HepG2 (cell line): ENCODE measurements around the gene FN1. TPM values are rescaled to one million over a fixed set of nuclear protein-coding genes. Genes with fewer than 3 reads are reported as not detected.
A peak's percentile ranks its signal among the peaks of the same experiment; 100 is the strongest.

Experiments
- HOXA3 ChIP-seq: sonication (generic); formaldehyde crosslinking; IDR thresholded peaks from 2 replicates; pipeline ENCODE4 v1.5.0; 2020; ENCODE audit warnings: missing genetic modification reagents
- HOXA5 ChIP-seq: sonication (generic); formaldehyde crosslinking; IDR thresholded peaks from 2 replicates; pipeline ENCODE4 v1.4.0; 2020; ENCODE audit warnings: missing genetic modification reagents
- KLF11 ChIP-seq: IDR thresholded peaks from 2 replicates; pipeline ENCODE4 v1.6.1; 2016; ENCODE audit warnings: missing compliant biosample characterization
- PAWR ChIP-seq: sonication (generic); formaldehyde crosslinking; IDR thresholded peaks from 2 replicates; pipeline ENCODE4 v1.4.0; 2020; ENCODE audit warnings: missing genetic modification reagents, mild to moderate bottlenecking, borderline replicate concordance
- PCBP2 ChIP-seq: fragments of 200-400 bp; formaldehyde crosslinking; optimal IDR thresholded peaks from 2 replicates; pipeline ENCODE3; 2018; ENCODE audit warnings: low read length, low read depth; ENCODE audit not compliant: poor library complexity, severe bottlenecking
- PITX1 ChIP-seq: sonication (generic); formaldehyde crosslinking; IDR thresholded peaks from 2 replicates; pipeline ENCODE4 v1.5.1; 2020; ENCODE audit warnings: mild to moderate bottlenecking, missing genetic modification reagents
- POGZ ChIP-seq: sonication (generic); formaldehyde crosslinking; IDR thresholded peaks from 2 replicates; pipeline ENCODE4 v1.4.0; 2020; ENCODE audit warnings: mild to moderate bottlenecking, missing genetic modification reagents
- POLR2A ChIP-seq, 2 experiments: IDR thresholded peaks; 2 replicates each; pipeline ENCODE4 v1.6.1; 2011; ENCODE audit warnings: low read depth in 2 of 2, low read length in 2 of 2, mild to moderate bottlenecking in 1 of 2, moderate library complexity in 1 of 2; ENCODE audit not compliant: insufficient read depth in 1 of 2
- POLR2AphosphoS5 ChIP-seq: IDR thresholded peaks from 2 replicates; pipeline ENCODE4 v1.6.1; 2012; ENCODE audit warnings: low read depth, low read length
- YY1 ChIP-seq: IDR thresholded peaks from 2 replicates; pipeline ENCODE4 v1.6.1; 2011; ENCODE audit warnings: low read length, low read depth, moderate library complexity, mild to moderate bottlenecking; ENCODE audit not compliant: insufficient read depth, insufficient replicate concordance
- ZC3H4 ChIP-seq: sonication (generic); formaldehyde crosslinking; IDR thresholded peaks from 2 replicates; pipeline ENCODE4 v1.4.0; 2020; ENCODE audit warnings: missing genetic modification reagents, borderline replicate concordance
- ZFP37 ChIP-seq: sonication (generic); formaldehyde crosslinking; IDR thresholded peaks from 2 replicates; pipeline ENCODE4 v1.4.0; 2020; ENCODE audit warnings: missing genetic modification reagents, borderline replicate concordance
- ZNF446 ChIP-seq: sonication (generic); formaldehyde crosslinking; IDR thresholded peaks from 2 replicates; pipeline ENCODE4 v1.5.0; 2020; ENCODE audit warnings: mild to moderate bottlenecking, missing genetic modification reagents
- ZNF800 ChIP-seq: sonication (generic); formaldehyde crosslinking; IDR thresholded peaks from 2 replicates; pipeline ENCODE4 v1.4.0; 2020; ENCODE audit warnings: missing genetic modification reagents
- polyA plus RNA-seq, 8 experiments: library from polyadenylated mRNA; depleted of rRNA in 3 of 8; stranded (reverse) in 7 of 8; unstranded in 1 of 8; fragments of >200 nt; fragmentation: Illumina TruSeq in 4 of 8; extraction: Trizol in 4 of 8; gene quantifications; 2 replicates each; pipeline versions ENCODE4 v1.2.1 to v1.2.3, GENCODE V29; 2011 to 2016; ENCODE audit warnings: low read depth in 4 of 8, missing spikeins in 1 of 8, mixed read lengths in 1 of 8; ENCODE audit not compliant: insufficient read depth in 1 of 8
- total RNA-seq, 5 experiments: library from RNA; depleted of rRNA; stranded (reverse); fragments of >200 nt; fragmentation: Illumina TruSeq; extraction: Trizol; gene quantifications; 2 replicates each; pipeline ENCODE4 v1.2.3, GENCODE V29; 2016; ENCODE audit warnings: low read depth in 1 of 5
- TF ChIP-seq, protein P1 (sequence below): sonication (generic); formaldehyde crosslinking; IDR thresholded peaks from 2 replicates; pipeline ENCODE4 v1.4.0; 2020; ENCODE audit warnings: mild to moderate bottlenecking, missing genetic modification reagents
- TF ChIP-seq, protein P2 (sequence below): sonication (generic); formaldehyde crosslinking; conservative IDR thresholded peaks from 2 replicates; pipeline ENCODE4 v1.8.0; 2022; ENCODE audit warnings: missing genetic modification reagents
- TF ChIP-seq, protein P3 (sequence below): IDR thresholded peaks from 2 replicates; pipeline ENCODE4 v1.6.1; 2016; ENCODE audit warnings: low read depth, control low read depth
- TF ChIP-seq, protein P4 (sequence below): fragments of 450-650 bp; IDR thresholded peaks from 2 replicates; pipeline ENCODE4 v1.6.1; 2017; ENCODE audit warnings: mild to moderate bottlenecking

The FN1 gene
- total and polyA plus RNA-seq, 2 of the 13 experiments (the other 11 are each of a cell fraction or from before 2014, with no cell fraction given): 1,847 to 6,471 TPM

- TF ChIP-seq ZNF800 (CRISPR knock-in tag) (peak; percentile 59; the same call in 1 of the 2 replicates), HOXA3 (CRISPR knock-in tag) (0 out of 2 replicates have a peak, but pooled peaks have one; percentile 29), PAWR (CRISPR knock-in tag) (no peak), PCBP2 (no peak), HOXA5 (no peak), ZC3H4 (CRISPR knock-in tag) (peak; percentile 91; the same call in 1 of the 2 replicates), PITX1 (CRISPR knock-in tag) (no peak), POLR2AphosphoS5 (peak; percentile 78), KLF11 (no peak), POLR2A (IDR thresholded peaks at IDR 0.05; ENCODE audit: insufficient read depth in 1 of 2, low read depth in 2 of 2, low read length in 2 of 2) (peak; percentile 66 to 78; a peak in 3 of 4 replicates), YY1 (no peak), ZFP37 (peak; percentile 53; the same call in 1 of the 2 replicates), POGZ (CRISPR knock-in tag) (peak; percentile 45; the same call in 1 of the 2 replicates), ZNF446 (CRISPR knock-in tag) (no peak)
- TF ChIP-seq, protein P1, sequence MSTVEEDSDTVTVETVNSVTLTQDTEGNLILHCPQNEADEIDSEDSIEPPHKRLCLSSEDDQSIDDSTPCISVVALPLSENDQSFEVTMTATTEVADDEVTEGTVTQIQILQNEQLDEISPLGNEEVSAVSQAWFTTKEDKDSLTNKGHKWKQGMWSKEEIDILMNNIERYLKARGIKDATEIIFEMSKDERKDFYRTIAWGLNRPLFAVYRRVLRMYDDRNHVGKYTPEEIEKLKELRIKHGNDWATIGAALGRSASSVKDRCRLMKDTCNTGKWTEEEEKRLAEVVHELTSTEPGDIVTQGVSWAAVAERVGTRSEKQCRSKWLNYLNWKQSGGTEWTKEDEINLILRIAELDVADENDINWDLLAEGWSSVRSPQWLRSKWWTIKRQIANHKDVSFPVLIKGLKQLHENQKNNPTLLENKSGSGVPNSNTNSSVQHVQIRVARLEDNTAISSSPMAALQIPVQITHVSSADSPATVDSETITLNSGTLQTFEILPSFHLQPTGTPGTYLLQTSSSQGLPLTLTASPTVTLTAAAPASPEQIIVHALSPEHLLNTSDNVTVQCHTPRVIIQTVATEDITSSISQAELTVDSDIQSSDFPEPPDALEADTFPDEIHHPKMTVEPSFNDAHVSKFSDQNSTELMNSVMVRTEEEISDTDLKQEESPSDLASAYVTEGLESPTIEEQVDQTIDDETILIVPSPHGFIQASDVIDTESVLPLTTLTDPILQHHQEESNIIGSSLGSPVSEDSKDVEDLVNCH: no peak
- TF ChIP-seq, protein P2, sequence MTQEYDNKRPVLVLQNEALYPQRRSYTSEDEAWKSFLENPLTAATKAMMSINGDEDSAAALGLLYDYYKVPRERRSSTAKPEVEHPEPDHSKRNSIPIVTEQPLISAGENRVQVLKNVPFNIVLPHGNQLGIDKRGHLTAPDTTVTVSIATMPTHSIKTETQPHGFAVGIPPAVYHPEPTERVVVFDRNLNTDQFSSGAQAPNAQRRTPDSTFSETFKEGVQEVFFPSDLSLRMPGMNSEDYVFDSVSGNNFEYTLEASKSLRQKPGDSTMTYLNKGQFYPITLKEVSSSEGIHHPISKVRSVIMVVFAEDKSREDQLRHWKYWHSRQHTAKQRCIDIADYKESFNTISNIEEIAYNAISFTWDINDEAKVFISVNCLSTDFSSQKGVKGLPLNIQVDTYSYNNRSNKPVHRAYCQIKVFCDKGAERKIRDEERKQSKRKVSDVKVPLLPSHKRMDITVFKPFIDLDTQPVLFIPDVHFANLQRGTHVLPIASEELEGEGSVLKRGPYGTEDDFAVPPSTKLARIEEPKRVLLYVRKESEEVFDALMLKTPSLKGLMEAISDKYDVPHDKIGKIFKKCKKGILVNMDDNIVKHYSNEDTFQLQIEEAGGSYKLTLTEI (CRISPR knock-in tag): no peak
- TF ChIP-seq, protein P3, sequence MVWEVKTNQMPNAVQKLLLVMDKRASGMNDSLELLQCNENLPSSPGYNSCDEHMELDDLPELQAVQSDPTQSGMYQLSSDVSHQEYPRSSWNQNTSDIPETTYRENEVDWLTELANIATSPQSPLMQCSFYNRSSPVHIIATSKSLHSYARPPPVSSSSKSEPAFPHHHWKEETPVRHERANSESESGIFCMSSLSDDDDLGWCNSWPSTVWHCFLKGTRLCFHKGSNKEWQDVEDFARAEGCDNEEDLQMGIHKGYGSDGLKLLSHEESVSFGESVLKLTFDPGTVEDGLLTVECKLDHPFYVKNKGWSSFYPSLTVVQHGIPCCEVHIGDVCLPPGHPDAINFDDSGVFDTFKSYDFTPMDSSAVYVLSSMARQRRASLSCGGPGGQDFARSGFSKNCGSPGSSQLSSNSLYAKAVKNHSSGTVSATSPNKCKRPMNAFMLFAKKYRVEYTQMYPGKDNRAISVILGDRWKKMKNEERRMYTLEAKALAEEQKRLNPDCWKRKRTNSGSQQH (CRISPR knock-in tag): no peak
- TF ChIP-seq, protein P4, sequence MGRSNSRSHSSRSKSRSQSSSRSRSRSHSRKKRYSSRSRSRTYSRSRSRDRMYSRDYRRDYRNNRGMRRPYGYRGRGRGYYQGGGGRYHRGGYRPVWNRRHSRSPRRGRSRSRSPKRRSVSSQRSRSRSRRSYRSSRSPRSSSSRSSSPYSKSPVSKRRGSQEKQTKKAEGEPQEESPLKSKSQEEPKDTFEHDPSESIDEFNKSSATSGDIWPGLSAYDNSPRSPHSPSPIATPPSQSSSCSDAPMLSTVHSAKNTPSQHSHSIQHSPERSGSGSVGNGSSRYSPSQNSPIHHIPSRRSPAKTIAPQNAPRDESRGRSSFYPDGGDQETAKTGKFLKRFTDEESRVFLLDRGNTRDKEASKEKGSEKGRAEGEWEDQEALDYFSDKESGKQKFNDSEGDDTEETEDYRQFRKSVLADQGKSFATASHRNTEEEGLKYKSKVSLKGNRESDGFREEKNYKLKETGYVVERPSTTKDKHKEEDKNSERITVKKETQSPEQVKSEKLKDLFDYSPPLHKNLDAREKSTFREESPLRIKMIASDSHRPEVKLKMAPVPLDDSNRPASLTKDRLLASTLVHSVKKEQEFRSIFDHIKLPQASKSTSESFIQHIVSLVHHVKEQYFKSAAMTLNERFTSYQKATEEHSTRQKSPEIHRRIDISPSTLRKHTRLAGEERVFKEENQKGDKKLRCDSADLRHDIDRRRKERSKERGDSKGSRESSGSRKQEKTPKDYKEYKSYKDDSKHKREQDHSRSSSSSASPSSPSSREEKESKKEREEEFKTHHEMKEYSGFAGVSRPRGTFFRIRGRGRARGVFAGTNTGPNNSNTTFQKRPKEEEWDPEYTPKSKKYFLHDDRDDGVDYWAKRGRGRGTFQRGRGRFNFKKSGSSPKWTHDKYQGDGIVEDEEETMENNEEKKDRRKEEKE: no peak
These were observed 11.8 kb downstream of the FN1 start (continued) for GRCh38 chr2:215423928-215424540.
